Endometrium (tissue), 2 donors: ENCODE data around the gene MEG3.

Experiments
- FAIRE-seq: peaks from 2 replicates; lab custom pipeline; 2012; peaks lifted over from hg19 to GRCh38; lab: Jason Lieb, UNC
- donor health status: control.
- donor health status: control.

MEG3 gene

DNA sequence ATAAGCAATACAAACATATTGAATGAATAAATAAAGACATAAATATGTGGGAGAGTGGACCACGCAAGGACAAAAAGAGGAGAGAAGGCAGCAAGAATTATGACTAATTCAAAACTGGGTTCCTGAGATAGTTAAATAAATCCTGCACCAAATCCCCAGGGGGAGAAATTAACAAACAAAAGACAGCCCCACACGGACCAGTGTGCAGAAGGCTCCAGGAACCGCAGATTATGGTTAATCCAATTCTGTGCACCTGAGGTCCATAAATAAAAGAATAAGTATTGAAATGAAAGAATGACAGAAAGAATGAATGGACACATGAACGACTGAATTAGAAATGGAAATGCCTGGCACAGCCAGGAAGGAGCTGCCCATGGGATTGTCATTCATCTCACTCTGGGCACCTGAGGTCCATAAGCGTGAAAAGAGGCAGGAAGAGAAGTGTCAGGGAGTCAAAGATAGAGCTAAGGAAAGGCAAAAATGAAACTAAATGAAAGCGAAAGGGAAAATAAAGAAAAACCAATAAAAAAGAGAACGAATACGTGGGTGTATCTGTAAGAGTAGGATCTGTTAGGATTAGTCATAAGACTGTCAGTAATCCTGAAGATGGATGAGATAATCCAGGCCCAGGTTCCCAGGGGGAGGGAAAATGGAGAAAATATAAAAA lies 23.3 kb downstream of the MEG3 start:
- FAIRE-seq: no peak

DNA sequence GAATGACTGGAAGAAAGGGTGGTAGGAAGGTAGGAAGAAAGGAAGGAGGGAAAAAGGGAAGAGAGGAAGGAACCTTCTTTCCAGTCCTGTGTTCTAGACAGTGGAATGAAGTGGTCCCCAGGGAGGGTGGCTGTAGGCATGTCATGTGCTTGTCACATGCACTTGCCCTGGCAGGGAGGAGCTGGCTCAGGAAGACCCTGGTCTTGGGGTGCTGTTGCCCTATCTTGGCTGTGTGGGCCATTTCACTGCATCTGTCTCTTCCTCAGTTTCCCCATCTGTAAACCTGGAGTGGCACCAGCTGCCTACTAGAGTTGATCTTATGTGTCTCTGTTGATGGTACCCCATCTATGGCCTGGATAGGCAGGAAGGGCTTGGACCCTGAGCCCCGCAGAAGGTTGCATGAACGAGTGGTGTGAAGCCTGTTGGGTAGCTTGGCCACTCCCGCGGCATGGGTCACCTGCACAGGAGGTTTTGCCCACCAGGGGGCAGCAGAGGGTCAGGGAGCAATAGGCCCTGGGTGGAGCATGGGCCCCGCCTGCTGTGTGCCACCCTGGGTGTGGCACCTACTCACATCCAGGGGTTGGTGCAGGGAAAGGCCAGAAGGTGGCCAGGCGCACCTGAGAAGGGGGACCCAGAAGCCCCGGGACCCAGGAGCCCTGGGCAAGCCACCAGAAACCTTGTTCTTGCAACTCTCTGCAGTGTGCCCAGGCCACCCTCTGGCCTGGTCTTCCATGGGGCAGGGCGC lies 25.1 kb downstream of the MEG3 start:
- FAIRE-seq: no peak

DNA sequence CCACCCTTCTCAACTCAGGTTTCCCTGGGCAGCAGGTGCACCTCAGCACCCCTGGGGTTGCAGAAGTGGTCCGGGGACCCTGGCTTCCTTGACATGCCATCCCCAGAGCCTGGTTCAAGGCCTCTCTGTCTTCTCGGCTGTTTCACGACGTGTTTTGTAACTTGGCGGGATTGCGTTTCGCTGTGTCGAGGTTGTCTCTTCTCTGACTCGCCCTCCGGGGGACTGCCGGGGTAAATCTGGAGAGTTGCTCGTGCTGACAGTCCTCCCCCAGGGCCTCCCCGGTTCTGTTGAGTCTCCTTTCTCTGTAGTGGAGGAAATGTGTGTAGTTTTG lies 25.6 kb downstream of the MEG3 start:
- FAIRE-seq: no peak

DNA sequence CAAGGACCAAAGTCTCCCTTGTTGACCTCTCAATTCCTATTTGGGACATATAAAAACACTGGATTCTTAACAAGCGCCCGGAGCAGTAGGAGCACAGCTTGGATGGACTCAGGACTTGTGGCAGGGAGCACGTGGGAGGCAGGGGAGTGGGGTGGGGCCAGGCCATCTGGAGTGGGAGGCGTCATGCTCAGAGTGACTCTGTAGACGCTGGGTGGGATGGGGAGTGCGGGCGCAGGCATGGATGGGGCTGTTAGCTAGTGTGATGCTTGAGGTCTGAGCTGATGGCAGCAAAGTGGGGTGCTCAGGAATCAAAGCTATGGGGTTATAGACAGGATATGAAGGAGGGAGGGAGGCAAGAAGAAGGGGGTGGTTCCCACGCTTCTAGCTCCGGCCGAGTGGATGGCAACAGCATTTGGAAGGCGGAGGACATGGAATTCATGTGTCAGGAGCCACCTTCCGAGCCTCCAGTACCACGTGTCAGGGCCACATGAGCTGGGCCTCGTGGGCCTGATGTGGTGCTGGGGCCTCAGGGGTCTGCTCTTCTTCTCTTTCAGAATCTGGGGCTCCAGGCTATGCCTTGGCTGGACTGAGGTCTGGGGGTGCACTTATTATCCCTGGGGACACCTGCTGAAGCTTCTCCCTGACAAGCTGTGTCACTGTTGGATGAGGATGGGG lies 26.2 kb downstream of the MEG3 start:
- no peak for FAIRE-seq

DNA sequence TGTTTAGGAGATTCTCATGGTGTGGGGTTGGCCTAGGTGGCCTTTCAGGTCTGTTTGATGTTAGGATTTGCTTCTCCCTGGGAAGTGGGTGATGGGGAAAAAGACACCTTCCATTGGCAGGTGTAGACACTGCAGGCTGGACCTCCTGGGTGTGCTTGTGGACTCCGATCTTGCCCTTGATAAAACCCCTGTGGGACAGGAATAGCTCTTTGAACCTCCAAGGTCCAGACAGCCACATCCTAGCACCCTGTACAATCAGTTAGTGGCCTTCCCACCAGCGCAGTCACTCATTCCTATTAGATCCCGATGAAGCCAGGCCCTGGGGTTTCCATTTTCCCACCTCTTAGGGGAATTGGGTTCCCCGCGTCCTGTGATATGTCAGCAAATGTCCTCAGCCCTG lies 28.5 kb downstream of the MEG3 start:
- FAIRE-seq: no peak

DNA sequence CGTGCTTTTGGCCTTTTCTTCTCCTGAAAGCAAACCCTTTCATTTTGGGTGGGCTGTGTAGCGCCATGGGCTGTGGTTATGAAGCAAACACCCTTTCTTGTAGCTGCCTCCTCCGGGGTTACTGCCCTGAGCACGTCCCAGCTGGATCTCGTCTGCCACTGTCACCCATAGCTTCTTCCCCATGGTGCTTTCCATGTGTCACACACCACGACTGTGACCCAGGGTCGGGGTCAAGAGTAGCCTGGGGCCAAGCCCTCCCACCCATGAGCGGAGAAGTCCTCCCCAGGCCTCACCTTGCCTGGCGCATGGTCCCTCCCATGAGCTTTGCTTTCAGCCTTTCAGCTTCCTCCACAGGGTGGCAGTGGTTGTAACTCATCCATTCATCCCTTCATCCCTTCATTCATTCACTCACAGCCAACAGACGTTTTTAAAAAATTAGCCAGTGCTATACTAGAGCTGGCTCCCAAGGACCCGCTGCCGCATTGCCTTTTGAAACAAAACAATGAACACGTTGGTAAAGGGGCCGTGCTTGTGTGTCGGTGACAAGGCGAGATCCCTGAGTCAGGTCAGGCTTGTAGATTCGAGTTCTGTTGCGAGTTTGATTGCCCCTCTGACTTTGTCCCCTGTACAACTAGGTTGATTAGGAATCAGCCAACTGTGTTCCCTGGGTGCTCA lies 29.5 kb downstream of the MEG3 start:
- FAIRE-seq: no peak

DNA sequence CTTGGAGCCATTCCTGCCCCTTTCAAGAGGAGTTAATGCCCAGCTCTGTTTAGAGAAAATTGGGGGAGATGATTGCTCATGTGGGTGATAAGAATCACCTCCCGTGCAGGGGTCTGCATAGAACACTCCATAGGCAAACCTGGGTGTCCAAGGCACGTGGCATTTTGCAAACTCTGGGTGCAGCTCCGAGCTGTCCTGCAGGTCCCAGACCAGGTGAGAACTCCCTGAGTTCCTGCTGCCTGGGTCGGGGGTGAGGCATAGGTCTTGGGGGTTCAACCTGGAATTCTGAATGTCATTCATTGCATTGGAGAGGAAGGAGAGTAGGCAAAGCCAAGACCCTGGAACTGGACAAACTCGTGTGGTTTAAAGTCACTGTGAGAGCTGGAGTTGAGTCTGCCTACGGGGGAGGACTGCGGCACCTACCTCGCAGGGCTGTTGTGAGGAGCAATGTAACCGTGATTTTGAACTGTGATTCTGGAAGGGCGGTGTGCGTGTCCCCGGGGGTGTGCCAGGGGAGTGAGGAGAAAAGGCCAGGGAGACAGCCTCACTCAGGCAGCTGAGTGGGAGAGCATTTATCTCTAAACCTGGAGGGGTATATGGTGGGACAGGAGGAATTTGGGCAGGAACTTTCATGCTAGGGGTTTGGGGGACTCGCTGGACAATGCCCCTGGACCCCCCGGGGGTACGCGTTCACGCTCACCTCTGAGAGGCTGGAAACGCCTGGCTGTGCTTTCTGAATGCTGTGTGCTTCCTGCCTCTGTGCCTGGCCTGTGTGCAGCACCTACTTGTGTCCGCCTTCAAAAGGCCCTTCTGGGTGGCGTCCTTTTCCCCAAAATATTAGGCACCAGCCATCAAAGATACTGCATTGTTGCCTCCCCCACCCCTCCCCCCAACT lies 30.4 kb downstream of the MEG3 start:
- FAIRE-seq: no peak

DNA sequence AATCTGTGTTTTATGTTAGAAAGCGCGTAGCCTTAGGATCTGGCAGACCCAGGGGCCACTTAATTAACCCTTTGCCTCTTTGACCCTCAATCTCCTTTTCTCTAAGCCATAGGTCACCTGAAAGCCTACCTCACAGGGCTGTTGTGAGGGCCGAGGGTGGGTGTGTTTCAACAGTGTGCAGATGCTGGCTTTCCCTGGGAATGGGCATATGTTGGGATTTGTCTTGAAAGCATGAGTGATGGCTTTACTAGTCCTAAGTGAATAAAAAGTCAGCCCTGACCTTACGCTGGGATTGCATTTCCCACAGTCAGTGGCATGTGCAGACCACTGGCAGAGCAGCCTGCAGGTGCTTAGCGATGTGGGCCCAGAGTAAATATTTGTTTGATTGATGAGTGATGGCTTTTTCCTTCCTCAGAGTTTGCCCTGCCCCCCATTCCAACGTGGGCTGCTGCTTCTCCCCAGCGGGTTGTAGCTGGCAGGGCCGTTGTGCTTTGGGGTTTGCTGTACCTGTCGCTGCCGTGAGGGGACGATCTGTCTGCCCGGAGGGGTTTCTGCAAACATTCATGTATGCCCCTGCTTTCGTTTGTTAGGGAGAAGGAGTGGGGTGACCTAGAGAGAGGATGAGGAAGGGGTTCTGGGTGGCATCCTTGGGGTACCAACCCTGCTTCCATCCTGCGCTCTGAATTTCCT lies 31.5 kb downstream of the MEG3 start:
- FAIRE-seq: no peak

DNA sequence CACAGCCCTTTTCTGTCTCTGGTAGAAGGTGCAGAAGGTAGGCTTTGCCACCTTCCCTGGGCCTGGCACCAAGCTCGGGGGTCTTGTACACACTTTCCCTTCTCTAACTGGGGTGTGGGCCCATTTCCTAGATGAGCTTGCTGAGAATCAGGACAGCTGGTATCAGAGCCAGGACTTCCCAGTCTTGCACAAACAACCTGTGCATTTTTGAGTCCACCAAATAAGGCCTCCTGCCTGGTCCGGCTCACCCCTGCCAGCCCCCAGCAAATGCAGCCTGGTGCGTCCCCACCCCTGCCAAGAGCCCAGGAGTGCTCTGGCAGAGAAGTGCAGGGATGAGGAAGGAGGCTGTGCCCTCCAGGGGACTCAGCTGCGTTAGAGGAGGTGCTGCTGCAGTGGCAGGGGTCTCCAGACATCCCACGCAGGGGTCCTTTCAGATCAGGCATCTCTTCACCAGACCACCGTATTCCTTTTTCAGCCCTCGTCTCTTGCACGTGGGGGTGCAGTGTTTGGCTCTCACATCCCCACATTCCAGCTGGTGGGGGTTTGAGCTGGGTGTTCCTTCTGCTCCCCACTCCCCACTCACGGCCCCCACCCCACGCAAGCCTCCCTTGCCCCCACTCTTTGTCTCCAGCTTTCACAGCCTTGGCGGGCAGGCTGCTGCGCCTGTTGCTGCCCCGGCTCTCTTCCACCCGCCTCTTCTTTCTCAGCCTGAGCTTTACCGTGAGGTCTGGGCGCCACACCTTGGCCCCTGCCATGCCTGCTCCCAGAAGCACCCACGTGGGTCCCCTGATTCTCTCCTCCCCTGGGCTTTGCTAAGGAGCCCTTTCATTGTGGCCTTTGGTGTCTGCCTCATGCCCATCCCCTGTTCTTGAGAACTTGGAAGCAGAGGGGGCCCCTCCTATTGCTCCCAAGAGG lies 32.3 kb downstream of the MEG3 start:
- no peak for FAIRE-seq

DNA sequence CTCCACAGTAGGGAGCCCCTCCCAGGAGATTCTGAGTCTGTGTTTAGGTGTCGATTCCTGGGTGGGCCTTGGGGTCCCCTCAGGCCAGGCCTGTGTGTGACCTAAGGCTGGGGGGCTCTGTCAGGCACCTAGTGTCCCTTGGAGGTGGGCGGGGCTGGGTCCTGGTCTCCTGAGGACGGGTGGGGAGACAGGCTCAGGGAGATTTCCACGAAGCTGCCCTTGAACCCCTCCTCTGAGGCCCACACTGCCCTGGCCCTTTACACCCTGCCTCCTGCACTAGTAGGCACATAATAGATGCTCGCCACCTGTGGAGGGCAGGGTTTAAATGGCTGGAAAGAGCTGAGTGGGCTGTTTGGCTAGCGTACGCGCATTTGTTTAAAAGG lies 32.9 kb downstream of the MEG3 start:
- FAIRE-seq: no peak

DNA sequence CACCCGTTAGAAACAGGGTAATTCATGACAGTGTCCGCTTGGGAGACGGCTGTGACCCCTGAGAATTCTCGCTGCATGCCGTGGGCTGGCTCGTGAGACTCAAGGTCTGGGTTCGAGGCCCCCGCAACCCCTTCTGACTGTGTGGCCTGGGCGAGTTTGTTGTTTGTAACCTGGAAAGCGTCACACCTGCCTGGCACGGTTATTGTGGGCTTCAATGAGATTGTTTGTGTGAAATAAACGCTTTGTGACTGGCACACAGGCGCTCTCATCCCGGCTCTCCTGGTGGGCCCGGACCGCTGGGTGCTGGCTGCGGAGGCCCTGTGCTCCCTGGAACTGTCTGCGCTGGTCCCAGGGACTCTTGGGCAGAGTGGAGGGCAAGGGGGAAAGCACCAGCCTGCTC lies 33.9 kb downstream of the MEG3 start:
- FAIRE-seq: no peak

DNA sequence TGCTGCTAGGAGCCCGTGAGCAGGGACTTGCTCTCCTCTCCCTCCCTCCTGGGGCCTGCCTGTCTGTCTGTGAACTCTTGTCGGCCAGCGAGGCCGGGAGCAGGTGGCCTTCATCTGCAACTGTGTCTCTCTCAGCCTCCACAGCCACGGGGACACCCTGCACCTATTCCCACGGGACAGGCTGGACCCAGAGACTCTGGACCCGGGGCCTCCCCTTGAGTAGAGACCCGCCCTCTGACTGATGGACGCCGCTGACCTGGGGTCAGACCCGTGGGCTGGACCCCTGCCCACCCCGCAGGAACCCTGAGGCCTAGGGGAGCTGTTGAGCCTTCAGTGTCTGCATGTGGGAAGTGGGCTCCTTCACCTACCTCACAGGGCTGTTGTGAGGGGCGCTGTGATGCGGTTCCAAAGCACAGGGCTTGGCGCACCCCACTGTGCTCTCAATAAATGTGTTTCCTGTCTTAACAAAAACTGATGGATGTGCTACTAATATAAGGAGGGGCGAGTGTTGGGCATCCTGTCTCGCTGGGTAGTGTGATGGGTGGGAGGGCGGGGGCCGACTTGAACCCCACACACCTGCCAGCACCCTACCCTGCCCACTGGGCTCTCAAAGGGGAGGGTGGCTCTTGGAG lies 34.8 kb downstream of the MEG3 start:
- FAIRE-seq: no peak

DNA sequence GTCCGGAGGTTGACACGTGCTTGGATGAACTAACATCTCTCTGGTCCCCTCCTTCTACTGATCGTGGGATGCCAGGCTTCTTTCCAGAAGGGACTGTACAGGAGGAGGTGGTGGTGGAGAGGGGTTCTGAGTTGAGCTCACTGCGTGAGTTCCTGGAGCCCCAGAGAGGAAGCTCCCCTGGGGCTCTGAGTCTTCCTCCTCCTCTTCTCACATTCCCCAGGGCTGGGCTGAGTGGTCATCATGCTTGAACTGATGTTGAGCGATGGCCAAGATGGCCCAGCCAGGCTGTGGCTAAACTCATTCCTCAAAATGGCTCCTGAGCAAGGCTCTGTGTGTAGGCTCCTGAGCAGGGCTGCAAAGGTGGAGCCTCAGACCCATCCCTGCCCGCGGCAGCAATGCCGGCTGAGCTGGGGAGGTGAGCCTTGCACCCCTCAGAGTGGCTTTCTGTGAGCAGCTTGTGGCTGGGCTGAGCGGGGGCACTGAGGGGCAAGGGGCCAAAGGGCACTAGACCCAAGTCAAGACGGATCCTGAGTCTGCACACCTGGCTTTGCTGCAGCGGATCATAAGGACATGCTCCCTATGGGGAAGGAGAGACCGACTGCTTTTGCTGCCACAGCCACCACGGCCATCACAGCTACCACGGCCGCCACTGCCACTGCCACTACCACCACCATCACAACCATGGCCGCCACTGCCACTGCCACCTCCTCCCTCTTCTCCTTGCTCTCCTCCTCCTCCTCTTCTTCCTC lies 35.4 kb downstream of the MEG3 start:
- FAIRE-seq: no peak

DNA sequence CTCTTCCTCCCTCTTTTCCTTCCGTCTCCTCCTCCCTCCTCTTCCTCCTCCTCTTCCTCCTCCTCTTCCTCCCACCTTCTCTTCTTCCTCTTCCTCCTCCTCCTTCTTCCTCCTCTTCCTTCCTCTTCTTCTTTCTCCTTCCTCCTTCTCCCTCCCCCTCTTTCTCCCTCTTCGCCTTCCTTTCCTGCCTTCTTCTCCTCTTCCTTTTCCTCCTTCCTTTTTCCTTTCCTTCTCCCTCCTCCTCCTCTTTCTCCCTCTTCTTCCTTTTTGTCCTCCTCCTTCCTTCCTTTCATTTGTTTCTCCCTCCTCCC lies 36.0 kb downstream of the MEG3 start:
- FAIRE-seq: no peak

DNA sequence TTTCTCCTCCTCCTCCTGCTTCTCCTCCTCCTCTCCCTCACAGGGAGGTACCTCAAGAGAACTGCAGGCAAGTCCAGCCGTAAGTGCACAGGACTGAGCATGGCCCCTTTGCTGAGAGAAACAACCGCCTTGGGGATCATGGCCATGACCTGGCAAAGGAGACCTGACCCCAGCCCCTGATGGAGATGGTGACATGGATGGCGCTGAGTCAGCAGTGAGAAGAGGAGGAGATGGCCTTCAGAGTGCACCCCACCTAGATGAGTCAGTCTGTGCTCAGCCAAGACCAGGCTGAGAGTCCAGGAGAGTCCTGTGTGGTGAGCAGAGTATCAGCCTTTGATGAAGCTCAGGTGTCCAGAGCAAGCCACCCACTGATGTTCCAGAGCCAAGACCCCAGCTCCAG lies 36.4 kb downstream of the MEG3 start:
- no peak for FAIRE-seq

DNA sequence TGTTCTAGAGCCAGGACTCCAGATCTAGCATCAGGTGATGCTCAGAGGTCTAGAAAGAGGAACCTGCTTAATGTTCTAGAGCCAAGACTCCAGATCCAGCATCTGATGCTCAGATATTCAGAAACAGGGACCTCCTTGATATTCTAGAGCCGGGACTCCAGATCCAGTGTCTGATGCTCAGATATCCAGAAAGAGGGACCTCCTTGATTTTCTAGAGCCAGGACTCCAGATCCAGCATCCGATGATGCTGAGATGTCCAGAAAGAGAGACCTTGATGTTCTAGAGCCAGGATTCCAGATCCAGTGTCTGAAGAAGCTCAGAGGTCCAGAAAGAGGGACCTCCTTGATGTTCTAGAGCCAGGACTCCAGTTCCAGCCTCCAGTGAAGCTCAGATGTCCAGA lies 36.9 kb downstream of the MEG3 start:
- FAIRE-seq: no peak

DNA sequence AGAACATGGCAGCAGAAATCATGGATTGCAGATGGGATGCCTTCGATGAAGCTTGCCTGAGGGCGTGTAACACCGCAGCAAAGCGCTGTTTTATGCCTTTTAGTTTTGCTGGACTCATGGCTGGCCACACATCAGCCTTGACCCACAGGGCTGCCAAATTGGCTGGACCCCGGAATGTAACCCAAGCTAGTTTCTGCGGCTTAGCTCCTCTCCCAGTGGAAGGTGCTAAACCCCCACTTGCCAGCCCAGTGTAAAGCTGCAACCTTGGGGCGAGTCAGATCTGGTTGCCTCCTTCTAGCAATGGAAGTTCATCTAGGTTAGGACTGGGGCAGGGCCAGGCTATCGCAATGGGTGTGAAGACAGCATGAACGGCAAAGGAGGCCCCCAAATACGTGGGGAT lies 38.3 kb downstream of the MEG3 start:
- FAIRE-seq: no peak

DNA sequence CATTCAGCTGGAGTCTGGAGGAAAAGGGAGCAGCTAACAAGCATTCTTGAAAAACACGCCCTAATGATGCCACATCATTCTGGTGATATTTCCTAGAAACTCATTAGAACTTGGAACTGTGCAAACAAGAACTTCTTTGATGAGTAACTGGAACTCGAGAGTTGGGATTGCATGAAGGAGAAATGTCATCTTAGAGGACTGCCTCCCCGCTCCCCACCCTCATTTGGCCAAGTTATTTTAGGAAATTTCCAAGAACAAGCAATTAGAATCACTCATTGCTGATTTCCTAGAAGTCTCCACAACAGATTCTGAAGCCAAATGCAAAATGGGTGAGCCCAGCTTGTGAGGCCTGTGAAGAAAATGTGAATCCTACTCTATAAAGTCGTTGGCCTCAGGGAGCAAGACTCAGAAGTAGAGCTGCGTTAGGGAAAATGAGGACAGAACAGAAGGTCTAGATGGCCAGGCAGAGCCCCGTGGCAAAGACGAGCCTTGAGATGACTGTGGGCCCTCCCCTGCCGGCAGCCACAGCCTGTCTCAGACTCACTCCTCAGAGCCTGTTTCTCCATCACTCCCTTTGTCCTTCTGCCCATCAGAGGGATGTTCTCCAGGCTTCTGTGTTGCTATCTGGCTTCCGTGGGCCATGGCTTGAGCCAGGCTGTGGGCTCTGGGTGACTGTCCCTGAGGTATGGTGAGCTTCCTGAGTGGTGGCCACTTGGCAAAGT lies 39.2 kb downstream of the MEG3 start:
- FAIRE-seq: no peak
